ENCODE measurements around the gene PLA2G6. TPM values are rescaled to one million over a fixed set of nuclear protein-coding genes. Genes with fewer than 3 reads are reported as not detected.

PLA2G6 gene
- total and polyA plus RNA-seq, 2 of the 13 experiments (the other 11 are each of a cell fraction or from before 2014, with no cell fraction given): 4.8 to 11.5 TPM

GRCh38 chr22:38177926-38178604 lies 3.6 kb downstream of the PLA2G6 start (continued):
- peak; percentile 63 for TF ChIP-seq ZNF574 (CRISPR knock-in tag; IDR thresholded peaks at IDR 0.05)
- TF ChIP-seq NPAS2 (CRISPR knock-in tag; IDR thresholded peaks at IDR 0.05; ENCODE audit: borderline replicate concordance): no peak
- TF ChIP-seq ZNF333 (CRISPR knock-in tag; IDR thresholded peaks at IDR 0.05; ENCODE audit: borderline replicate concordance): 0 out of 2 replicates have a peak, but pooled peaks have one; percentile 38
- peak; percentile 75; the same call in 1 of the 2 replicates for TF ChIP-seq HOXA3 (CRISPR knock-in tag; IDR thresholded peaks at IDR 0.05)
- TF ChIP-seq ATF4 (CRISPR knock-in tag; IDR thresholded peaks at IDR 0.05): peak in 1 of 2 experiments; percentile 56; a peak in 1 of 4 replicates
- TF ChIP-seq ZUFSP (CRISPR knock-in tag; IDR thresholded peaks at IDR 0.05; ENCODE audit: borderline replicate concordance): no peak
- no peak for TF ChIP-seq NAIF1 (CRISPR knock-in tag; IDR thresholded peaks at IDR 0.05; ENCODE audit: borderline replicate concordance)
- TF ChIP-seq PBX2 (CRISPR knock-in tag; IDR thresholded peaks at IDR 0.05): no peak
- peak; percentile 39; the same call in 1 of the 2 replicates for TF ChIP-seq SMAD3 (CRISPR knock-in tag; IDR thresholded peaks at IDR 0.05)
- TF ChIP-seq ZNF292 (CRISPR knock-in tag; IDR thresholded peaks at IDR 0.05; ENCODE audit: borderline replicate concordance, low read depth): peak; percentile 78; the same call in 1 of the 2 replicates
- TF ChIP-seq MBNL3 (CRISPR knock-in tag; conservative IDR thresholded peaks at IDR 0.05): no peak
- TF ChIP-seq KDM4B (CRISPR knock-in tag; IDR thresholded peaks at IDR 0.05): no peak
- no peak for TF ChIP-seq MIER2 (CRISPR knock-in tag; IDR thresholded peaks at IDR 0.05)
- TF ChIP-seq ZNF564 (CRISPR knock-in tag; IDR thresholded peaks at IDR 0.05): no peak
- TF ChIP-seq HMG20B (CRISPR knock-in tag; conservative IDR thresholded peaks at IDR 0.05): no peak
- peak; percentile 76; the same call in 1 of the 2 replicates for TF ChIP-seq ZBTB25 (CRISPR knock-in tag; IDR thresholded peaks at IDR 0.05)
- TF ChIP-seq SIN3A (IDR thresholded peaks at IDR 0.05; ENCODE audit: borderline replicate concordance, low read depth, low read length): peak; percentile 78
- TF ChIP-seq SIX4 (CRISPR knock-in tag; IDR thresholded peaks at IDR 0.05): peak; percentile 72; the same call in 1 of the 2 replicates
- TF ChIP-seq MYPOP (CRISPR knock-in tag; IDR thresholded peaks at IDR 0.05): peak; percentile 83; the same call in 1 of the 2 replicates
